Stimulated activated naive CD4-positive, alpha-beta T cell (primary cell): ENCODE measurements around the gene ODF2.
"Not testable (repeated sequence)": the region's sequence is repeated elsewhere in the genome, so short reads cannot be mapped to it uniquely, and the experiment has no call there.

Experiments used
- DNase-seq, 6 experiments: peaks; one replicate each; lab custom pipeline; 2025; lab: John Stamatoyannopoulos, UW

Gene ODF2

DNA sequence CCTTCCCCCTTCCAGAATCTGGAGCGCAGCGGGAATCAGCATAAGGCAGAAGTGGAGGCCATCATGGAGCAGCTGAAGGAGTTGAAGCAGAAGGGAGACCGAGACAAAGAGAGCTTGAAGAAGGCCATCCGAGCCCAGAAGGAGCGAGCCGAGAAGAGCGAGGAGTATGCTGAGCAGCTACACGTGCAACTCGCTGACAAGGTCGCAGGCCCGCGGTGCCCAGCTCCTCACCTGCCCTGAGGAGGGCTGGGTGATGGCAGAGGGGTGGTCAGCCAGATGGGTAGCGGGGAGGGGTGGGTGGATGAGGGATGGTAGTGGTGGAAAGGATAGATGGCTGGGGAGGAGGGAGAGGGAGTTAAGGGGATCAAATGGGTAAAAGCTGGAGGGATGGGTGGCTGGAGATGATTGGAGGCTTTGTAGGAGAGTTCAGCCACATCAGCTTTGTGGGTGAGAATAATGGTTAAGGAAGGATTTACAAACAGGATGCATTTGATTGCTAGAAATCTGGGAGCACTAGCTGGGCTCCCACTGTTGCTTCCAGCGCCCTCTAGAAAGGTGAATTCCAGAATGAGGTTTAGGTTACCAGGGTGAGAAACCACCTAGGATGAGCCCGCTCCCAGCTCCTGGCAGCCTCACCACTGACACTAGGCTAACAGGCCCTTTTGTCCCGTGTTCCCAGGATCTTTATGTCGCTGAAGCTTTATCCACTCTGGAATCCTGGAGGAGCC, 29.0 kb downstream of the ODF2 start:
- no peak for DNase-seq

DNA sequence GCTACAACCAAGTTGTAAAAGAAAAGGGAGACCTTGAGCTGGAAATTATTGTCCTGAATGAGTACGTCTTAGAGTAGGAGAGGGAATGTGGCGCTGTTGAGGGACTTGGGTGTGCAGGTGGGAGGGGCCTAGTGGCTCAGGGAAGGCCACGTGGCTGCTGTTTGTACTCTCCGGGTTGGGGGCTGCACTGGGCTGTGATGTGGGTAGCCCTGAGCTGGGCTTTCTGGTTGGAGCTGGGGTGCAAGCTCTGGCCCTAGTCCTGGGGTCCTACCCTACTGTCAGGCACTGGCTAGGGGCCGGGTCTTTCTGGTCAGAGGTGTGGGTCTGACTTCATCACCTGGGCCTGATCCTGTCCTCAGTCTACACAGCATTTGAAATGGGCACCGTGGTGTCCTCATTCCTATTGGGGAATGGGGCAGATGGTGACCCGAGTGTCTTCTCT, 29.6 kb downstream of the ODF2 start:
- DNase-seq: no peak

DNA sequence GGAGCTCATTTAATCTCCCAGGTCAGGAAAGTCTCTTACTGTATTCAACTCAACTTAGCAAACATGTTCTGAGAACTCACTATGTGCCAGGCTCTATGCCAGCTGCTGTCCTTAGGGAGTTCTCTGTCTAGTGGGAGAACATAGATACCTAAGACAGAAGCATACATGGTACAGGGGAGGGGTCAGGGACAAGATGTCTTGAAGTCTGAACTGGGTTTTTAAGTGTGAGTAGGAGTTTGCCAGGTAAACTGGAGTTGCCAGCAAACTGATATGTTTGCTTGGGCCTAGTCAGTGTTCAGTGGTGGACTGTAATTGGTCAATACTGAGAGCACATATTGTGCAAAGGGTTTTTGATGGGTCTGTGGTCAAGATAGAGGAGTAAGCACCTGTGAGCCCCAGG, 30.4 kb downstream of the ODF2 start:
- DNase-seq: no peak

DNA sequence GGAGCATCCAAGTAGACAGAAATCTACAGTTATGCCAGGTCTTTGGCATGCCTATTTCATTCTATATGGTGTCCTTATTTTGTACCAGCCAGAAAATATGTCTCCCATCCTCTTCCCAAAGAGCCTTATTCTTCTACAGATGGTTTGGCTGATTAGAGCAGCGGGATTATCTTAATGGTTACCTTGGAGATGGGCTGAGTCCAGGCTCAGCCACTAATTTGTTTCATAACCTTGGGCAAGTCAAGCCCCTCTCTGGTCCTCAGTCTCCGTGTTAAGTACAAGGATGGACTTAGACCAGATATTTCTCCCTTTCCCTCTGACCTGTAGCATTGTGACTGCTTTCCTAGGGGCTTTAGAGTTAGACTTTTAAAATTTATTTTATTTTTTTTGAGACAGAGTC, 37.6 kb downstream of the ODF2 start:
- no peak for DNase-seq

DNA sequence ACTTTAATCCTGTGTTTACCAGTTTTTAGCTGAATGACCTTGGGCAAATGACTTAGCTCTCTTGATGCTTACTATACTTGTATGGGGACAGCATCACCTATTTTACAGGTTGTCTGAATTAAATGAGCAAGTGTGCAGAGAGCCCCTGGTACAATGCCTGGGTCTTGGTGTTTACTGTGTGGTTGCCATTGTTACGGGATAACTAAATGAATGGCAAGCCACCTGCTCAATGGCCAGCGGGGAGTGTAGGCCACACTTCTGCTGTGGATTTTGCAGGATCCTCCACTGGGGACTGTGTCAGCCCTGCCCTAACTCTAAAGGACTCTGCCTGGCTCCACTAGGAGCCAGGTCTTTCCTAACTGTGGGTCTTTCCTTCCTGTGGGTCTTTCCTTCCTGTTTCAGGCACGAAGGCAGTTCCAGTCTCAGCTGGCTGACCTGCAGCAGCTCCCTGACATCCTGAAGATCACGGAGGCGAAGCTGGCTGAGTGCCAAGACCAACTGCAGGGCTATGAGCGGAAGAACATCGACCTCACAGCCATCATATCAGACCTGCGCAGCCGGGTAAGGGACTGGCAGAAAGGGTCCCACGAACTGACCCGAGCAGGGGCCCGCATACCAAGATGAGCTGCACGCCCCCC, 38.4 kb downstream of the ODF2 start:
- peak in 4 of 6 experiments; percentile 9 to 28 (median 16) for DNase-seq

DNA sequence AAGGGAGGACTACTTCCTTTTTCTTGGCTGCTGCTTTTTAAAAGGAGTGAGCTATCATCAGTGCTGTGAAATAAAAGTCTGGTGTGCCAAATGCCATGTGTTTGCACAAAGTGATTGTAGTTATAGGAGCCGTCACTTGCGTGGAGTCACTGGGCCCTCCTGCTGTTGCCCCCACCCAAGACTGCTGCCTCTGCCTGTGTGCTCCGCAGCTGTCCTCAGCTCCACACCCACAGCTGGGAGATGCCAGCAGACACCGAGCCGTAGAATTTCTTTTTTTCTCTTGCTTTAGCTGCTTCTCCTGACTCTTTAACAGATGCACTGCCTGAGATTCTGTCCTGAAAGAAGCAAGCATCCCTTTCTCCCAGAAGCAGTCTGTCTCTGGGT, 38.9 kb downstream of the ODF2 start:
- DNase-seq: no peak

DNA sequence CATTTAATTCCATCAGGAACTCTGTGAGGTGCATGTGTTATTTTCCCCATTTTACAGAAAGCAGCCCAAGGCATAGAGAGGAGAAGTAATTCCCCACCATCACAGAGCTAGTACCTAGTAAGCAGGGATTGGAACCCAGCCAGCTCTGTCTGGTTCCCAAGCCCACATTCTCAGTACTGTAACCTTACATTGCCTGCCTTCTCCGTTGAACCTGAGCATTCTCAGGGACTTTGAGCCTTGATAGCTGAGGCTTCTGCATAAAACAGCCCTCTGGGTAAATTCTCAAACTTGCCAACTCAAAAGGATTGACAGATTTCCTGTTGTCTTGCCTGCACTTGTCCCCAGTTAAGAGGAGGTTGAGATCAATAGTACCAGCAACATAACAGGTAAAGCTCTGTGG, 39.5 kb downstream of the ODF2 start:
- DNase-seq: peak in 1 of 6 experiments; percentile 8

DNA sequence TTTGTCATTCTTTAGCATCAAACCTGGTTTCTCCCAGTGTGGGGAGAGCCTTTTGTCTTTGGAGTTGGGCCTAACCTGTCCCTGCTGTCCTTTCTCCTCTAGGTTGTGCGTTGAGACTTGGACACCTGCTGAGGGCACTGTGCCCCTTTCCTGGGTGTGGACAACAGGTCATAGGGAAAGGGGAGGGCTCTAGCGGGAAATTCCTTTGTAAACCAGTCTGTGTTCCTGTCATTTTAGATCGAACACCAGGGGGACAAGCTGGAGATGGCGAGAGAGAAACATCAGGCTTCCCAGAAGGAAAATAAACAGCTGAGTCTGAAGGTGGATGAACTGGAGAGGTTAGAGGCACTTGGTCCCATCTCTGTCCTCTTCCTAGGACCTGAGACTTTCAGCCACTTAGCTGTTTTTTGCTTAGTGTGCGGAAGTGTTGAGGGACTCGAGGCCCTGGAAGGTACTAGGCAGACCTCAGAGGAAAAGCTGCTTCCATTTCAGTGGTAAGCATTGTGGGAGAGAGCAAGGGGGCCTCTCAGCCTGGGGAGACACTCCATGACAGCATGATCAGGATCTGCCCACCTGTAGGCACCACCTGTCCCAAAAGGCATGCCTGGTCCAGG, 40.1 kb downstream of the ODF2 start:
- no peak for DNase-seq

DNA sequence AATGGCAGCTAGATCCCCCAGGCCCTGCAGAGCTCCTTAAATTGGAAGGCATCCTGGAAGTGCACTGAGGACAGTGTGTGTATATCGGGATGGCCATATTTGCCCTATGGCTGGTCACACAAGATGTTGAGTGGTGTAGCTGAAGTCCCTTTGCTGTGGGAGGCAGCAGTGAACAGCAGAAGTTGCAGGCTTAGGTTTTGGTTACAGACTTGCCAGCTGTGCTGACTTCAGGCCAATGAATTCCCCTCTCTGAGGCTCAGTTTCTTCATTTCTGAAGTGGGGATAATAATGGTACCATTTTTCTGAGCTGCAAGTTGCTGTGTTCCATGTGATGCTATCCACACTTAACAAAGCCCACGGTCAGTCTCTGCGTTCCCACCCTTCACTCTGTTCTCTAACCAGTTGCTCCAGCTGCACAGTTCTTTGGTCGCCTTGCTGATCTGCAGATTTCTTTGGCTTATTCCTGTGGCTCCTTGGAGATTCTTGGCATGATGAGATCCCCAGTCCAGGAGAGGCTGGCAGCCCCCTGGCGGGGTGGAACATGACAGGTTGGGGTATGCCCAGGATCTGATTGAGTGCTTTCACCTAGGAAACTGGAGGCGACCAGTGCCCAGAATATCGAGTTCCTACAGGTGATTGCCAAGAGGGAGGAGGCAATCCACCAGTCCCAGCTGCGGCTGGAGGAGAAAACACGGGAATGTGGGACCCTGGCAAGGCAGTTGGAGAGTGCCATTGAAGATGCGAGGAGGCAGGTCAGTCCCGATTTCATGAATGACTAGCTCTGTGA, 42.2 kb downstream of the ODF2 start:
- DNase-seq: no peak

DNA sequence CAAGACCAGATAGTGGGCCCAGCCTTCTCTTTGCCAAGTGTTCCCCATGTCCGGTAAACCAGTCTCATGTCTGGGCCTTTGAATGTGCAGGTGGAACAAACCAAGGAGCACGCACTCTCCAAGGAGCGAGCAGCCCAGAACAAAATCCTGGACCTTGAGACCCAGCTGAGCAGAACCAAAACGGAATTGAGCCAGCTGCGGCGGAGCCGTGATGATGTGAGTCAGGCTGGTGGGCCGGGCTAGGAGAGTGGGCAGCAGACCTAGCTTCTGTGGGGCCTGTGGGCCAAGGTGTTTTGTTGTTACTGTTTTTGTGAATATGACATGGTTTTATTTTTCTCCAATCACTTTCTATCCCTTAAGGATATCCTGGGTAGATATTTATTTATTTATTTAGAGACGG, 43.1 kb downstream of the ODF2 start:
- no peak for DNase-seq

DNA sequence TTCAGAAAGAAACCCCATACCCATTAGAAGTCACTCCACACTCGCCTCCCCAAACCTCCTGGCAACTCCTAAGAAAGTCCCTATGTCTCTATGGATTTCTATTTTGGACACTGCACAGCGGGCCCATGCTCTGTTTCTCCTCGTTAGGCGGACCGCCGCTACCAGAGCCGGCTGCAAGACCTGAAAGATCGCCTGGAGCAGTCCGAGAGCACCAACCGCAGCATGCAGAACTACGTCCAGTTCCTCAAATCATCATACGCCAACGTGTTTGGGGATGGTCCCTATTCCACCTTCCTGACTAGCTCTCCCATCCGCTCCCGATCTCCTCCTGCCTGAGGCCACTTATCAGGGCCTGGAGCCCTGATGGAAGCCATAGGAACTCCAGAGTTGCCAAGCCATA, 44.1 kb downstream of the ODF2 start:
- DNase-seq: no peak

DNA sequence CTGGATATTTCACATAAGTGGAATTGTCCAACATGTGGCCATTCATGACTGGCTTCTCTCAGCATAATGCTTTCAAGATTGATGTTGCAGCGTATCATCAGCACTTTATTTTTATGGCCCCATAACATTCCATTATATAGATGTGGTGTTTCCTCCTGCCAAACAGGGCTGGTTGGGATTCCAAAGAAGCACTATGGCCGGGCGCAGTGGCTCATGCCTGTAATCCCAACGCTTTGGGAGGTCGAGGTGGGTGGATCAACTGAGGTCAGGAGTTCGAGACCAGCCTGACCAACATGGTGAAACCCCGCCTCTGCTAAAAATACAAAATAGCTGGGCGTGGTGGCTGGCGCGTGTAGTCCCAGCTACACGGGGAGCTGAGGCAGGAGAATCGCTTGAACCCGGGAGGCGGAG, 47.6 kb downstream of the ODF2 start:
- not testable (repeated sequence) for DNase-seq

DNA sequence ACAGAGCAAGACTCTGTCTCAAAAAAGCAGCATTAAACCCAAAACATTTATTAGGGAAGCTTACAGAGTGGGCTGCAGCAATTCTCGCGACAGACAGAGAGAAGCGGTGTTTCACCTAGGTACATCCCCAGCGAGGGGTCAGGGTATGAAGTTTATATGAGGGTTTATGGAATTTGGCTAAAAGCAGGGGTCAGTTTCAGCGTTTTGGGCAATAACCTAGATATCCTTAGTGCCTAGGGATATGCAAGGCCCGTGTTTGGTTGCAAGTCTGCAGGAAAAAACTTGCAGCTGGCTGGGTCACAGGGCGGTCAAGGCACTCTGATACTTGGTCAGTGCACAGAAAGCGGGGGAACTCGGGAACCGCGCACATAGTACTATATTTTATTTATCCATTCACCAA, 48.1 kb downstream of the ODF2 start:
- DNase-seq: no peak

DNA sequence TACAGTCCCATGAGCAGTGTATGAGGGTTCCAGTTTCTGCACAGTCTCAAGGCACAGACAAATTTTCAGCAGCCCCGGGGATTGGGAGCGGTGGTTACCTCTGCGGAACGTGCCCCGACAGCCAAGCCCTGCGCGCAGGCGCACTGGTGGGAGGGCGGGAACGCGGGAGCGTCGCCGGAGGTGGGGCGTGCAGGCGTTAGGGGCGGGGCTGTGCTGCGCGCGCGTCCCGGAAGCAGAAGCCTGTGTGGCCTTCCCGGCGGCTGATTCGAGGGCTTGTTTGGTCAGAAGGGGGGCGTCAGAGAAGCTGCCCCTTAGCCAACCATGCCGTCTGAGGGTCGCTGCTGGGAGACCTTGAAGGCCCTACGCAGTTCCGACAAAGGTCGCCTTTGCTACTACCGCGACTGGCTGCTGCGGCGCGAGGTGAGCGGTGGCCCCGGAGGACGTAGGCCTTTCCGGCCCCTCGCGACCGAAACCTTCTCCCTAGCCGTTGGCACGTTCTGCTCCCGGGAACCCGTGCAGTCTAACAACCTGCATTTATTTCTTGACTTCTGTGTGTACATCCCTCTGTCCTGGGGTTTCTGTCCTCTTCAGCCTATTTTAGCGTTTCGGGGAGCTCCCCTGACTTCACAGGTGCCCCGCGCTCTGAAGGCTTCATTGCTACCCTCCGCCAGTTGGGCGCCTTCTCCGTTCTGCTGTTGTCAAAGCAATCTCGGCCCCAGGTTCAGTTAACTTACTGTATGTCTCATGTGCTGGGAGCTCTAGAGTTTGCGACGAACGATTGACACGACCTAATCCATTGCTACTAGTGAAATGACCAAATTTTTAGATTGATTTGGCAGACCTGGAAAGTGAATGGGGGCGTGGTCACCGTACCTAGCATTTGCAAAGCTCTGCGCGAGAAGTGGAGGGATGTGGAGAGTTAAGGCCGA, 48.9 kb downstream of the ODF2 start, which contains the start of gene GLE1:
TSS of gene GLE1 (plus strand) at position 235 of the 929 bp plus-strand sequence. CDS start at position 322, 87 bp downstream.
- peak; percentile 90 to 96 (median 95) for DNase-seq

DNA sequence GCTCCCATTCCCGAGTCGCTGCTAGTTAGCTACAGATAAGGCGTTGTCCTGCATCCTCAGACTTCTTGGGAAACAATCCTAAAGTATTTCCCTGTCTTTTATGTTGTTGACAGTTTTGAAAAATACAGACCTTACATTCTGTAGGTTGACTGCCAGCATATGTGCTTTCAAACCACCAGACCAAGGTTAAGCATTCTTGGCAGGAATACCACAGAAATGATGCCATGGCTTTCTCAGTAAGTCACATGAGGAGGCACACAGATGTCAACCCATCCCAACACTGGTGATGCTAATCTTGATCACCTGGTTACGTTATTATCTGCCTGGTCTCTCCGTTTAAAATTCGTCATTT, 49.6 kb downstream of the ODF2 start:
- DNase-seq: no peak

DNA sequence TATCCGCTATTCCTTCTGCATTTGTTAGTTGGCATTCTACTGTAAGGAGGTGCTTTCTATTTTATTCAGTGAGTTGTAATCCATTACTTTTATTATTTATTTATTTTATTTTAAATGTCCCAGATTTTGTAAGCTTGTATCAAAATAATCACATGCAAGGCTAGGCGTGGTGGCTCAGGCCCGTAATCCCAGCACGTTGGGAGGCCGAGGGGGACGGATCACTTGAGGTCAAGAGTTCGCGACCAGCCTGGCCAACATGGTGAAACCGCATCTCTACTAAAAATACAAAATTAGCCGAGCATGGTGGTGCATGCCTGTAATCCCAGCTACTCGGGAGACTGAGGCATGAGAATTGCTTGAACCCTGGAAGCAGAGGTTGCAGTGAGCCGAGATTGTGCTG, 50.1 kb downstream of the ODF2 start:
- DNase-seq: not testable (repeated sequence)

DNA sequence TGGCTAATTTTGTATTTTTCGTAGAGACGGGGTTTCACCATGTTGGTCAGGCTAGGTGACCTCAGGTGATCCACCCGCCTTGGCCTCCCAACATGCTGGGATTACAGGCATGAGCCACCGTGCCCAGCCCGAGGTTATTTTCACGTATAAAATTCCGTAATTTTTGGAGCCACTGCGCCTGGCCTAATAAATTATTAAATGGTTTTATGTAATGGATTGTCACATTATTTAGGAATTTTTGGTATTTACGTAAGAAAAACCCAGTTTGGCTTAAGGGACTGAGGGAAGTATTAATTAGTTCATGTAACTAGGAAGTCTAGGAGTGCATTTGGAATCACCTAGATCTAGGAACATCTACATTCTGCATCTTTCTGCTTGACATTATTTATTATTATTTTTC, 57.0 kb downstream of the ODF2 start:
- no peak for DNase-seq

DNA sequence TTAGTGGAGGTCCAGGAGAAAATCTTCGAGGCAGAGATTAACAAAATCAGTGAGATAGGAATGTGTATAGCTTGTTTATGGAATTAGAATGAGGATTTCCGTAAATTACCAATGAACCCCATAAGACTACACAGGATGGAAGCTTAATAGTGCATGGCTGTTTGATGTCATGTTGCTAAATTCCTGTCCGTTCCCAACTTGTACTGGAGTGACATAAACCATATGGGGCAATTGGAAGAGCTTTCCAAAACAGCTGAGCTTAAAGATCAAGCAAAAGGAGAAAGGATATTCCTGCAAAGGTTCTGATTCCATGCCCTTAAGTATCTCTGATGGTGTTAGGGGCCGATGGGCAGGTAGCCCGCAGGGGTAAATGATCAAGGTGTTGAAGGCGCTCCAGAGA, 66.2 kb downstream of the ODF2 start:
- DNase-seq: no peak

DNA sequence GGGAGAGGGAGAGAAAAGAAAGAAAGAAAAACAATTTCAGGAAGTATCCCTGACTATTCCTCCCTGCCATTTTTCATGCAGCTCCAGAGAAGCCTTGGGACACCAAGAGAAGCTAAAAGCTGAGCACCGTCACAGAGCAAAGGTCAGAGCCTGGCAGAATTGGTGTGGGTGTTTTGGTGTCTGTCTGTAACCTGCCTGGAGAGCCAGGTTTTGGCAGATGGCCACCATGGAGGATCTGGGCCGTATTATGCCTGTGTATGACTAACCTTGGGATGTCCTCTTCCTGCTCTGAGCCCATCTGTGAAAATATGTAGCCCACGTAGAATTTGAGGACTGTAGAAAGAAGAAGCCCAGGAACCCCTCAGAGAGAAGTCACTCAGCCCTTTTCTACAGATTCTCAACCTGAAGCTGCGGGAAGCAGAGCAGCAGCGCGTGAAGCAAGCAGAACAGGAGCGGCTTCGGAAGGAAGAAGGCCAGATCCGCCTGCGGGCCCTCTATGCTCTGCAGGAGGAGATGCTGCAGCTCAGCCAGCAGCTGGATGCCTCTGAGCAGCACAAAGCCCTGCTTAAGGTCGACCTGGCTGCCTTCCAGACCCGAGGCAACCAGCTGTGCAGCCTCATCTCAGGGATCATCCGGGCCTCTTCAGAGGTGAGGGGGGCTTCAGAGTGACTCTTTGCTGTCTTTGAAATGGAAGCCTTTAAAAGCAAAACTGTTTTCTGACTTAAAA, 67.6 kb downstream of the ODF2 start:
- no peak for DNase-seq

DNA sequence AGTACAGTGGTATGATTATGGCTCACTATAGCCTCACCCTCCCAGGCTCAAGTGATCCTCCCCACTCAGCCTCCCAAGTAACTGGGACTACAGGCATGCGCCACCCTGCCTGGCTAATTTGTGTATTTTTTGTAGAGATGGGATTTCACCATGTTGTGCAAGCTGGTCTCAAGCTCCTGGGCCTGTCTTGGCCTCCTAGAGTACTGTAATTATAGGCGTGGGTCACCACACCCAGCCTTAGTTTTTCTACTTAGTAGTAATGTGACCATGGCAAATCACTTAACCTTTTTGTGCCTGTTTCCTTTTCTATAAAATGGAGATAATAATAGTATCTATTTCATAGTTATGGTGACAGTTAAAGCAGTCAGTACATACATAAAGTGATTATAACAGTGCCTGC, 70.9 kb downstream of the ODF2 start:
- no peak for DNase-seq
